Hematopoietic multipotent progenitor cell treated with erythropoietin and hydrocortisone succinate and interleukin-3 and kit ligand, for 4 days (in vitro differentiated cells): ENCODE data around the gene COL13A1.

ENCODE experiments used
- DNase-seq: peaks from one replicate; pipeline ENCODE4 v3.0.0-alpha.2; 2015

COL13A1 gene

DNA sequence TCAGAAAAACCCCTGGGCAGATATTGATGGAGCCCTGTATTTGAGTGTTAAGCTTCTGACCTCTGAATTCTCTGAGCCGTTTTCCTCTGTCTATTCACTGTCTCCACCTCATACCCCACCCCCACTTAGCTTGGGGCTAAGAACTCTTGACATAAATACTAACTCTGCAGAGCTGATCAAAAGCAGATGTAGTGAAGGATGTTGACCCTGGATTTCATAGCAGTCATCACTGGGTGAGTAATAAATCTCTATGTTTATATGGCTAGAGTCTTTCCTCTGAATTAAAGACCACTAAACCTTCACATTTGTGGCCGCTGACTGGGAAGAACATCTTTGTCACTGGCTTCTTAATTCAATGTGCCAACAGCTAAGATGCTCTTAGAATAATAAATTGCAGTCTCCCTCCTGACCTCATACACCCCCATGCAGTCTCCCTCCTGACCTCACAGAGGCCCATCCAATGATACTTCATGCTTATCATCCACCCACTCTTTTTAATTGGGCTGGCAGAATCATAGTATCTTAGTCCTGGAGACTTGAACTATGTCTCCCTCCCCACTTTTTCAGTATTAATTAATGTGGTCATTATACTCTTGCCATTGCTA is 172.9 kb downstream of the COL13A1 start:
- DNase-seq: no peak

GRCh38 chr10:69976795-69977546 is 175.3 kb downstream of the COL13A1 start:
- DNase-seq: no peak

- no peak for DNase-seq
These were observed 177.5 kb downstream of the COL13A1 start for GRCh38 chr10:69979174-69979573.

GRCh38 chr10:69980672-69981071 is 179.0 kb downstream of the COL13A1 start:
- no peak for DNase-seq

DNA sequence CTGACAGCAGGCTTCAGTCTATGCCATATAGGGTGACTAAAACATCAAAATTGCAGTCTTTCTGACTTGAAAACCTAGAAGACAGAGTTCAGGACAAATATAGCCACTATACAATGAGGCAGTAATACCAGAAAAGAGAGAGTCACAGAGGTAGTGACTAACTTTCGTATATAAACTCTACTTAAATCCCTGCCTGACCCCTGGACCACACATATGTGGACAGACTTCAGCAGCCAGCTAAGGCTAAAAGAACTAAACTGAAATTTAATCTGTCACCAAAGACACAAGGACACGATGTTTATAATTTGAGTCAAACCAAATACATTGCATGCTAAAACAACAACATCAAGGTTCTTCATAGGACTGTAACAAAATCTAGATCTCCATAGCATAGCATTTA is 186.4 kb downstream of the COL13A1 start:
- no peak for DNase-seq

GRCh38 chr10:69991151-69991550 is 189.4 kb downstream of the COL13A1 start:
- no peak for DNase-seq

DNA sequence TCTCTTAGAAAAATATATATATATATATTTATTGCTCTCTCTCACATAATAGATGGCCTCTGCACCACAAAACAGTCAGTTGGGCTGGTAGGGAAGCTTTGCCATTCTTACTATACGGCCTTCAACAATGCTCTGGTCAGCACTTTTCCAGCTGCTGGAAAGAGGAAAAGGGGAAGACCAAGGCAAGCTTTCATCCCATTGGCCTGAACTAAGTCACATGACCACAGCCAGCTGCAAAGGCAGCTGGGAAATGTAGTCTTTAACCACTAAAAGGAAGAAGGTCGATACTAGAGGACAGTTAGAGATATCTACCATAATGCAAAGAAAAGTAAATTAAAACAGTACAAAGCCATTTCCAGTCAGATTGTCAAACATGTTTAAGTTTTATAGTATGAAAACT is 192.6 kb downstream of the COL13A1 start:
- DNase-seq: peak; percentile 58

- no peak for DNase-seq
These were observed 194.9 kb downstream of the COL13A1 start for GRCh38 chr10:69996611-69997010.

DNA sequence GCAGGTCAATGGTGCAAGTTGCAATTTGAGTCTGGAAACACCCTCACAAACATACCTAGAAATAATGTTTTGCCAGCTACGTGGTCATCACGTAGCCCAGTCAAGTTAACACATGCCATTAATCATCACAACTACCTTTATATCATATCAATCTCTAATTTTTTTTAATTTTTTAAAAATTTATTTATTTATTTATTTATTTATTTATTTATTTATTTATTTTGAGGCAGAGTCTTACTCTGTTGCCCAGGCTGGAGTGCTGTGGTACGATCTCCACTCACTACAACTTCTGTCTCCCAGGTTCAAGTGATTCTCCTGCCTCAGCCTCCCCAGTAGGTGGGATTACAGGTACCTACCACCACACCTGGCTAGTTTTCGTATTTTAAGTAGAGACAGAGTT is 198.6 kb downstream of the COL13A1 start:
- no peak for DNase-seq

DNA sequence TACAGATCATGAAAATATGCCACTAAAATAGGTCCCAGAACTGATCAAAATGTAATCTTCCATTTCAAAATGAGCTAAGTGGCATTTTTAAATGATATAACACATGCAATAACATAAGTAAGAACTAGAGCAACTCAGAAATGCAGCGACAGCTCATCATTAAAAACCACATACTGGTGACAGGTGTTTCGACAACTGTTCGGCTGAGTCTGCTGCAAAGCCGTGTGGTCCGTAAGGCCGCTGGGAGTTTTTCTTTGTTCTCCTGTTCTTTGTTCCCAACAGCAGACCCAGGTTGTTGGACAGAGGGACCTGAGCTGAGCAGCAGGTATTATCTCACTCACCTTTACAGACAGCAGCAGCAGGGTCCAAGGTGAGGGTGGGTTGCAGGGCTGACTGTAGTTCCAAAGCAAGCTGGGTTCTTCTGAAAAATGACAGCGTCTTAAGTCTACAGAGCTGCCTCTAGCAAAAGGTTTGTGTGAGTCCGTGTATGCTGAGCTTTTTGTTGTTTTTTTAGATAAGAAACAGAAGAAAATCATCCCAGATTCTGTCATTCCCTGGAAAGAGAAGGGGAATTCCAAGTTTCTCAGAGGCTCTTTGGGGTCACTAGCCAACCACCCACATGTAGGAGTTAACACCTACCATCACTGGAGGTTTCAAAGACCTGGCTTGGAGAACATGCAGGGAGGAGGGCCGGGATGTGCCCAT is 205.6 kb downstream of the COL13A1 start:
- DNase-seq: no peak
